DND-41 (cell line): Measurements from ENCODE around the gene ARV1.

Experiments
- ATAC-seq: fragments of 200-7000 bp; cut with Tn5 transposase; 3 replicates; pipeline ENCODE4 v1.9.1; 2021; ENCODE audit warnings: low read depth; ENCODE audit not compliant: insufficient read depth
- DNase-seq: peaks from one replicate; pipeline ENCODE4 v3.0.0-alpha.2; 2020
- H2AFZ ChIP-seq: 2 replicates; pipeline ENCODE4 v1.6.0; 2012; ENCODE audit warnings: low read depth, low read length
- H3K27ac ChIP-seq: 2 replicates; pipeline ENCODE4 v1.5.1; 2012; ENCODE audit warnings: low read length, inconsistent platforms
- H3K27me3 ChIP-seq: fragments of 200-600 bp; sonication (generic); 2 replicates; pipeline ENCODE4 v1.6.0; 2012; ENCODE audit warnings: low read length, mild to moderate bottlenecking, inconsistent platforms; ENCODE audit not compliant: insufficient read depth, poor library complexity
- H3K36me3 ChIP-seq: 2 replicates; pipeline ENCODE4 v1.5.1; 2012; ENCODE audit warnings: low read length, inconsistent platforms; ENCODE audit not compliant: insufficient read depth
- H3K4me1 ChIP-seq: 2 replicates; pipeline ENCODE4 v1.5.1; 2012; ENCODE audit warnings: mild to moderate bottlenecking, low read length; ENCODE audit not compliant: insufficient read depth
- H3K4me2 ChIP-seq: 2 replicates; pipeline ENCODE4 v1.6.0; 2012; ENCODE audit warnings: mild to moderate bottlenecking, moderate library complexity, low read length, inconsistent platforms; ENCODE audit not compliant: insufficient read depth
- H3K4me3 ChIP-seq, 2 experiments: fragments of 200-600 bp in 1 of 2; shearing (Covaris generic) in 1 of 2; 2 replicates each; pipeline ENCODE4 v1.5.1; 2012 to 2016; ENCODE audit warnings: inconsistent platforms in 2 of 2, low read length in 2 of 2, mild to moderate bottlenecking in 2 of 2, low read depth in 1 of 2, moderate library complexity in 1 of 2
- H3K79me2 ChIP-seq: 2 replicates; pipeline ENCODE4 v1.6.0; 2012; ENCODE audit warnings: low read length, inconsistent platforms; ENCODE audit not compliant: insufficient read depth
- H3K9ac ChIP-seq: 2 replicates; pipeline ENCODE4 v1.6.0; 2012; ENCODE audit warnings: low read depth, mild to moderate bottlenecking, inconsistent platforms, low read length, moderate library complexity
- H3K9me3 ChIP-seq: 2 replicates; pipeline ENCODE4 v1.5.1; 2012; ENCODE audit warnings: low read length, moderate library complexity, mild to moderate bottlenecking, inconsistent platforms; ENCODE audit not compliant: insufficient read depth, severe bottlenecking
- H4K20me1 ChIP-seq: 2 replicates; pipeline ENCODE4 v1.6.0; 2012; ENCODE audit warnings: low read length; ENCODE audit not compliant: insufficient read depth
- CTCF ChIP-seq: IDR thresholded peaks from 2 replicates; pipeline ENCODE4 v1.5.1; 2012; ENCODE audit warnings: borderline replicate concordance, low read length, moderate library complexity, mild to moderate bottlenecking; ENCODE audit not compliant: poor library complexity, severe bottlenecking; ENCODE audit errors: extremely low read depth
- EZH2 ChIP-seq: IDR thresholded peaks from 3 replicates; pipeline ENCODE4 v1.6.1; 2012; ENCODE audit warnings: borderline replicate concordance, low read depth, mild to moderate bottlenecking, moderate library complexity, low read length, inconsistent platforms; ENCODE audit not compliant: severe bottlenecking

The ARV1 gene

GRCh38 chr1:230978491-230979388 is at the start of gene ARV1, which contains the start of gene TTC13:
Gene ARV1, plus strand, starts transcription at chr1:230979094. Its CDS starts 12 bp downstream, at chr1:230979106.
Gene TTC13, minus strand, starts transcription at chr1:230978861. Its CDS starts 31 bp downstream, at chr1:230978830.
- Histone ChIP-seq H3K9me3 (no peaks in the 10 kb centered on the region), H2AFZ (peak within 1 kb of the TSS; percentile 96), H3K4me2 (peak within 1 kb of the TSS; percentile 93), H3K4me1 (peaks cover 59% of the 10 kb centered on the region), H3K9ac (peak within 1 kb of the TSS; percentile 71), H3K27ac (peak within 1 kb of the TSS; percentile 85), H3K4me3 (peak within 1 kb of the TSS; percentile 78 to 91), H3K36me3 (peaks cover 17% of the 10 kb centered on the region), H3K27me3 (no peaks in the 10 kb centered on the region), H3K79me2 (peaks cover 57% of the 10 kb centered on the region), H4K20me1 (peaks cover 19% of the 10 kb centered on the region; the same call in 1 of the 2 replicates)
- TF ChIP-seq EZH2 (no peak), CTCF (peak; percentile 53)
- DNase-seq (peak; percentile 95), ATAC-seq (peak; percentile 97)

DNA sequence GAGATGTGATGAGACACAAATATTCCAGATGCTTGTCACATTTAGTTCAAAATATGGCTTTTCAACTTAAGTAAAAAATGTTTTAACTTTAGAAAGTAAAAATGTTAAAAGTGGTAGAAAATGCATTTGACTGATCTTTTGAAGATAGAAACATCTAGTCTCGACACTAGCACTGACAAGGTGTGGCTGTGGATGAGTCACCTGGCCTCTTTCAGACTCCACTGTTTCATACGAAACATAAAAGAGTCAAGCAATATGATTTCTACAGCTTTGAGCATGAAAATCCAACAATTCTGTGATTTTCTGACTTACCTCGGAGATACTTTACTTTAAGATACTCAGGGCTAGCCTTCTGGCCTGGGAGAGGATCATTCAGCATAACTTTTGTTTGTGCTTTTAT is 47.9 kb upstream of the ARV1 start:
- peaks cover 22% of the 10 kb centered on the region; the same call in 1 of the 2 replicates for H3K36me3 ChIP-seq
- H3K9me3 ChIP-seq, result no peaks in the 10 kb centered on the region
- no peaks in the 10 kb centered on the region for H4K20me1 ChIP-seq
- no peak overlapping the region for H3K4me3 ChIP-seq
- H3K27me3 ChIP-seq, result no peaks in the 10 kb centered on the region
- H3K79me2 ChIP-seq, result no peaks in the 10 kb centered on the region
- H2AFZ ChIP-seq, result no peak overlapping the region
- no peaks in the 10 kb centered on the region for H3K4me1 ChIP-seq
- DNase-seq (no peak), ATAC-seq (no peak)
- TF ChIP-seq EZH2 (no peak), CTCF (no peak)
- no peak overlapping the region for H3K27ac ChIP-seq
- no peak overlapping the region for H3K4me2 ChIP-seq
- no peak overlapping the region for H3K9ac ChIP-seq

GRCh38 chr1:230935852-230936251 is 43.0 kb upstream of the ARV1 start:
- Histone ChIP-seq H3K9me3 (no peaks in the 10 kb centered on the region), H3K4me1 (no peaks in the 10 kb centered on the region), H3K36me3 (peaks cover 13% of the 10 kb centered on the region; the same call in 1 of the 2 replicates), H3K27me3 (no peaks in the 10 kb centered on the region), H4K20me1 (no peaks in the 10 kb centered on the region), H3K79me2 (no peaks in the 10 kb centered on the region), H3K9ac (no peak overlapping the region), H3K4me2 (no peak overlapping the region), H2AFZ (no peak overlapping the region), H3K27ac (no peak overlapping the region), H3K4me3 (no peak overlapping the region)
- ATAC-seq (no peak), DNase-seq (no peak)
- TF ChIP-seq CTCF, result no peak
- TF ChIP-seq EZH2, result no peak
